Esophagus muscularis mucosa (tissue), 4 donors: ENCODE results near the gene KRTAP3-1.

Experiments
- CTCF ChIP-seq, 3 experiments: fragments of 200-600 bp in 2 of 3; fragments of 450-650 bp in 1 of 3; sonication (generic) in 2 of 3; IDR thresholded peaks; one replicate each; pipeline ENCODE4 v1.5.1; 2017 to 2019; ENCODE audit warnings: antibody characterized with exemption in 3 of 3, mild to moderate bottlenecking in 2 of 3, moderate library complexity in 1 of 3
- EP300 ChIP-seq: sonication (generic); formaldehyde crosslinking; IDR thresholded peaks from one replicate; pipeline ENCODE4 v1.6.1; 2017; ENCODE audit warnings: antibody characterized with exemption
- POLR2A ChIP-seq: fragments of 450-650 bp; IDR thresholded peaks from one replicate; pipeline ENCODE4 v1.6.1; 2017; ENCODE audit warnings: antibody characterized with exemption, moderate library complexity, mild to moderate bottlenecking, low read depth
- POLR2AphosphoS5 ChIP-seq, 2 donors: sonication (generic); formaldehyde crosslinking; IDR thresholded peaks; one replicate each; pipeline ENCODE4 v1.6.1; 2017; ENCODE audit warnings: antibody characterized with exemption in 2 of 2

DNA sequence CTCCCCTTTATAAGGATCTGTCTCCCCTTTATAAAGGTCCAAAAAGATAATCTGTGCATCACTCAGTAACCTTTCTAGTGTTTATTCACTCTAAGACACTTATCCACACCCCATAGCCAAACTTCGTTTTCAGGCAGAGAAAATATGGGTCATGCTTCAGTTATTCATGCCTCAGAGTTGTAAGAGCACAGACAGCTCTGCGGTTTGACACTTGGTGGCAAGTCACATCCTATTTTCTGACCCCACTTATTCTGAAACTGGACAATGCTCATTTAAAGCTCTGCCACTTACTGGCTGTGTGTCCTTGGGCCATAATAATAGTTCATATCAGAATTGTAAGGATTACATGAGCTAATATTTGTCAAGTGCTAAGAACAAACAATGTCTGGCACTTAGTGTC, 40.2 kb upstream of the KRTAP3-1 start:
- no peak for TF ChIP-seq CTCF (IDR thresholded peaks at IDR 0.05)
- TF ChIP-seq EP300: no peak
- no peak for TF ChIP-seq POLR2AphosphoS5 (IDR thresholded peaks at IDR 0.05)
- no peak for TF ChIP-seq POLR2A
